K562 (cell line): ENCODE data around the gene EEPD1.

Source experiments
- CHD2 ChIP-seq: IDR thresholded peaks from 2 replicates; pipeline ENCODE4 v1.6.1; 2011; ENCODE audit warnings: low read depth, low read length
- MIER1 ChIP-seq: fragments of 450-650 bp; IDR thresholded peaks from 2 replicates; pipeline ENCODE4 v1.6.1; 2016; ENCODE audit warnings: antibody characterized with exemption, mild to moderate bottlenecking, low read depth
- NFYB ChIP-seq: IDR thresholded peaks from 2 replicates; pipeline ENCODE4 v1.6.1; 2011; ENCODE audit warnings: mild to moderate bottlenecking, moderate library complexity; ENCODE audit not compliant: insufficient read length; ENCODE audit errors: extremely low read depth
- POLR2AphosphoS5 ChIP-seq: IDR thresholded peaks from 2 replicates; pipeline ENCODE4 v1.6.1; 2011; ENCODE audit warnings: mild to moderate bottlenecking, low read depth, low read length, moderate library complexity; ENCODE audit not compliant: control insufficient read depth, insufficient read depth
- RBM39 ChIP-seq: fragments of 200-400 bp; formaldehyde crosslinking; optimal IDR thresholded peaks from 2 replicates; pipeline ENCODE3; 2018; ENCODE audit warnings: low read depth, low read length
- RCOR1 ChIP-seq, 2 experiments: IDR thresholded peaks; 2 replicates each; pipeline ENCODE4 v1.6.1; 2012; ENCODE audit warnings: low read depth in 2 of 2, low read length in 2 of 2, borderline replicate concordance in 1 of 2, improper control_type of control experiment in 1 of 2
- SIN3B ChIP-seq: fragments of 450-650 bp; IDR thresholded peaks from 2 replicates; pipeline ENCODE4 v1.6.1; 2017; ENCODE audit warnings: low read depth, mild to moderate bottlenecking, moderate library complexity
- ZKSCAN1 ChIP-seq: fragments of 150-350 bp; IDR thresholded peaks from 2 replicates; pipeline ENCODE4 v1.6.1; 2016; ENCODE audit warnings: low read depth, low read length
- TF ChIP-seq, protein P1 (sequence below), 3 experiments: IDR thresholded peaks in 2 of 3; conservative IDR thresholded peaks in 1 of 3; 2 replicates each; pipeline ENCODE4 v1.5.1; 2011 to 2012; ENCODE audit warnings: low read length in 3 of 3, mild to moderate bottlenecking in 3 of 3, control low read depth in 2 of 3, improper control_type of control experiment in 1 of 3, inconsistent platforms in 1 of 3, low read depth in 1 of 3, mixed read lengths in 1 of 3, moderate library complexity in 1 of 3; ENCODE audit not compliant: insufficient read depth in 2 of 3
- TF ChIP-seq, protein P2 (sequence below): fragments of 250-450 bp; sonication (Bioruptor Pico); IDR thresholded peaks from 2 replicates; pipeline ENCODE4 v1.4.0; 2020; ENCODE audit warnings: mild to moderate bottlenecking, moderate library complexity

GRCh38 chr7:36165059-36165458, 12.0 kb downstream of the EEPD1 start:
- no peak for TF ChIP-seq ZKSCAN1
- TF ChIP-seq NFYB: no peak
- TF ChIP-seq SIN3B: no peak
- TF ChIP-seq CHD2: no peak
- TF ChIP-seq MIER1: no peak
- TF ChIP-seq POLR2AphosphoS5: no peak
- no peak for TF ChIP-seq RCOR1 (IDR thresholded peaks at IDR 0.05; ENCODE audit: borderline replicate concordance in 1 of 2, low read depth in 2 of 2, low read length in 2 of 2)
- no peak for TF ChIP-seq RBM39
- TF ChIP-seq, protein P1, sequence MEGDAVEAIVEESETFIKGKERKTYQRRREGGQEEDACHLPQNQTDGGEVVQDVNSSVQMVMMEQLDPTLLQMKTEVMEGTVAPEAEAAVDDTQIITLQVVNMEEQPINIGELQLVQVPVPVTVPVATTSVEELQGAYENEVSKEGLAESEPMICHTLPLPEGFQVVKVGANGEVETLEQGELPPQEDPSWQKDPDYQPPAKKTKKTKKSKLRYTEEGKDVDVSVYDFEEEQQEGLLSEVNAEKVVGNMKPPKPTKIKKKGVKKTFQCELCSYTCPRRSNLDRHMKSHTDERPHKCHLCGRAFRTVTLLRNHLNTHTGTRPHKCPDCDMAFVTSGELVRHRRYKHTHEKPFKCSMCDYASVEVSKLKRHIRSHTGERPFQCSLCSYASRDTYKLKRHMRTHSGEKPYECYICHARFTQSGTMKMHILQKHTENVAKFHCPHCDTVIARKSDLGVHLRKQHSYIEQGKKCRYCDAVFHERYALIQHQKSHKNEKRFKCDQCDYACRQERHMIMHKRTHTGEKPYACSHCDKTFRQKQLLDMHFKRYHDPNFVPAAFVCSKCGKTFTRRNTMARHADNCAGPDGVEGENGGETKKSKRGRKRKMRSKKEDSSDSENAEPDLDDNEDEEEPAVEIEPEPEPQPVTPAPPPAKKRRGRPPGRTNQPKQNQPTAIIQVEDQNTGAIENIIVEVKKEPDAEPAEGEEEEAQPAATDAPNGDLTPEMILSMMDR (IDR thresholded peaks at IDR 0.05 in 2 of 3, conservative IDR thresholded peaks at IDR 0.05 in 1 of 3; ENCODE audit: insufficient read depth in 2 of 3, low read depth in 1 of 3, low read length in 3 of 3): no peak
- TF ChIP-seq, protein P2, sequence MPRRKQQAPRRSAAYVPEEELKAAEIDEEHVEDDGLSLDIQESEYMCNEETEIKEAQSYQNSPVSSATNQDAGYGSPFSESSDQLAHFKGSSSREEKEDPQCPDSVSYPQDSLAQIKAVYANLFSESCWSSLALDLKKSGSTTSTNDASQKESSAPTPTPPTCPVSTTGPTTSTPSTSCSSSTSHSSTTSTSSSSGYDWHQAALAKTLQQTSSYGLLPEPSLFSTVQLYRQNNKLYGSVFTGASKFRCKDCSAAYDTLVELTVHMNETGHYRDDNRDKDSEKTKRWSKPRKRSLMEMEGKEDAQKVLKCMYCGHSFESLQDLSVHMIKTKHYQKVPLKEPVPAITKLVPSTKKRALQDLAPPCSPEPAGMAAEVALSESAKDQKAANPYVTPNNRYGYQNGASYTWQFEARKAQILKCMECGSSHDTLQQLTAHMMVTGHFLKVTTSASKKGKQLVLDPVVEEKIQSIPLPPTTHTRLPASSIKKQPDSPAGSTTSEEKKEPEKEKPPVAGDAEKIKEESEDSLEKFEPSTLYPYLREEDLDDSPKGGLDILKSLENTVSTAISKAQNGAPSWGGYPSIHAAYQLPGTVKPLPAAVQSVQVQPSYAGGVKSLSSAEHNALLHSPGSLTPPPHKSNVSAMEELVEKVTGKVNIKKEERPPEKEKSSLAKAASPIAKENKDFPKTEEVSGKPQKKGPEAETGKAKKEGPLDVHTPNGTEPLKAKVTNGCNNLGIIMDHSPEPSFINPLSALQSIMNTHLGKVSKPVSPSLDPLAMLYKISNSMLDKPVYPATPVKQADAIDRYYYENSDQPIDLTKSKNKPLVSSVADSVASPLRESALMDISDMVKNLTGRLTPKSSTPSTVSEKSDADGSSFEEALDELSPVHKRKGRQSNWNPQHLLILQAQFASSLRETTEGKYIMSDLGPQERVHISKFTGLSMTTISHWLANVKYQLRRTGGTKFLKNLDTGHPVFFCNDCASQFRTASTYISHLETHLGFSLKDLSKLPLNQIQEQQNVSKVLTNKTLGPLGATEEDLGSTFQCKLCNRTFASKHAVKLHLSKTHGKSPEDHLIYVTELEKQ: no peak
